Ishikawa (cell line): ENCODE results near the gene ZNF428.

Experiments
- CEBPB ChIP-seq: IDR thresholded peaks from 2 replicates; pipeline ENCODE4 v1.6.1; 2012
- RAD21 ChIP-seq: IDR thresholded peaks from 2 replicates; pipeline ENCODE4 v1.6.1; 2012; ENCODE audit warnings: low read depth
- TAF1 ChIP-seq: IDR thresholded peaks from 2 replicates; pipeline ENCODE4 v1.6.1; 2012; ENCODE audit warnings: low read depth, mild to moderate bottlenecking
- TEAD4 ChIP-seq: IDR thresholded peaks from 2 replicates; pipeline ENCODE4 v1.6.1; 2012

GRCh38 chr19:43599635-43600295, 19.7 kb downstream of the ZNF428 start:
- TF ChIP-seq TEAD4: no peak
- TF ChIP-seq RAD21: no peak
- no peak for TF ChIP-seq CEBPB
- TF ChIP-seq TAF1: no peak
